ENCODE results near the gene CPT1B. TPM values are rescaled to one million over a fixed set of nuclear protein-coding genes. Genes with fewer than 3 reads are reported as not detected.

The CPT1B gene
- total and polyA plus RNA-seq, 10 of the 15 experiments (the other 5 are each of a cell fraction or from before 2014, with no cell fraction given) = 3.5 to 54.0 (median 21.7) TPM

DNA sequence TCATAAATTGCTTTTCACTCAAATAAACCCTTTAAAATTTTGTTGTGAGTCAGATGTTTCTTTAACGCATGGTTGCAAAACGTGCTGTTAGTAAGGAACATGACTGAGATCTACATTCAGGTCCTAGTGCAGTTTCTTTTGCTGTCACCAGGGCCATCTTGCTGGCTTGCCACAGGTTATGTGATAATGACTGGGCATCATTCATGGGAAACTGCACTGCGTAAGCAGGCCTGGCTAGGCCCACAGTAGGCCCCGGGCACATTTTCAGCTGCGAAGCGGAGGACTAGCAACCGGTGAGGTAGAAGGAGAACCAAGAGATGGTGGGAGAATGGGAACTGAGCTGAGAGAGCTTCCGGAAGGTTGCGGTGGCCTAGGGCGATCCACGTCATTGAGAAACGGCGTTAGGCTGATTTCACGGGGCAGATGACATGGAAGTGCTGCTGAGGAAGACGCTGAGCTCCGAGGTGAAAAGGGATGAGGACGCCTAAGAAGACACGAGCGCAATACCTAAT lies 35.8 kb downstream of the CPT1B start (continued):
- TF ChIP-seq PAX5 (IDR thresholded peaks at IDR 0.05; ENCODE audit: borderline replicate concordance, low read depth, low read length) = peak; percentile 67; the same call in 1 of the 2 replicates
- peak; percentile 75; the same call in 1 of the 2 replicates for TF ChIP-seq MTA3 (IDR thresholded peaks at IDR 0.05; ENCODE audit: borderline replicate concordance, low read length)
- TF ChIP-seq, protein P1, sequence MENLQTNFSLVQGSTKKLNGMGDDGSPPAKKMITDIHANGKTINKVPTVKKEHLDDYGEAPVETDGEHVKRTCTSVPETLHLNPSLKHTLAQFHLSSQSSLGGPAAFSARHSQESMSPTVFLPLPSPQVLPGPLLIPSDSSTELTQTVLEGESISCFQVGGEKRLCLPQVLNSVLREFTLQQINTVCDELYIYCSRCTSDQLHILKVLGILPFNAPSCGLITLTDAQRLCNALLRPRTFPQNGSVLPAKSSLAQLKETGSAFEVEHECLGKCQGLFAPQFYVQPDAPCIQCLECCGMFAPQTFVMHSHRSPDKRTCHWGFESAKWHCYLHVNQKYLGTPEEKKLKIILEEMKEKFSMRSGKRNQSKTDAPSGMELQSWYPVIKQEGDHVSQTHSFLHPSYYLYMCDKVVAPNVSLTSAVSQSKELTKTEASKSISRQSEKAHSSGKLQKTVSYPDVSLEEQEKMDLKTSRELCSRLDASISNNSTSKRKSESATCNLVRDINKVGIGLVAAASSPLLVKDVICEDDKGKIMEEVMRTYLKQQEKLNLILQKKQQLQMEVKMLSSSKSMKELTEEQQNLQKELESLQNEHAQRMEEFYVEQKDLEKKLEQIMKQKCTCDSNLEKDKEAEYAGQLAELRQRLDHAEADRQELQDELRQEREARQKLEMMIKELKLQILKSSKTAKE (IDR thresholded peaks at IDR 0.05; ENCODE audit: low read depth, poor library complexity, severe bottlenecking) = peak; percentile 54
- peak in 1 of 2 experiments; percentile 79; a peak in 2 of 4 replicates for TF ChIP-seq ETV6 (conservative IDR thresholded peaks at IDR 0.05 in 1 of 2, IDR thresholded peaks at IDR 0.05 in 1 of 2; ENCODE audit: borderline replicate concordance in 1 of 2, low read depth in 1 of 2)
- TF ChIP-seq, protein P2, sequence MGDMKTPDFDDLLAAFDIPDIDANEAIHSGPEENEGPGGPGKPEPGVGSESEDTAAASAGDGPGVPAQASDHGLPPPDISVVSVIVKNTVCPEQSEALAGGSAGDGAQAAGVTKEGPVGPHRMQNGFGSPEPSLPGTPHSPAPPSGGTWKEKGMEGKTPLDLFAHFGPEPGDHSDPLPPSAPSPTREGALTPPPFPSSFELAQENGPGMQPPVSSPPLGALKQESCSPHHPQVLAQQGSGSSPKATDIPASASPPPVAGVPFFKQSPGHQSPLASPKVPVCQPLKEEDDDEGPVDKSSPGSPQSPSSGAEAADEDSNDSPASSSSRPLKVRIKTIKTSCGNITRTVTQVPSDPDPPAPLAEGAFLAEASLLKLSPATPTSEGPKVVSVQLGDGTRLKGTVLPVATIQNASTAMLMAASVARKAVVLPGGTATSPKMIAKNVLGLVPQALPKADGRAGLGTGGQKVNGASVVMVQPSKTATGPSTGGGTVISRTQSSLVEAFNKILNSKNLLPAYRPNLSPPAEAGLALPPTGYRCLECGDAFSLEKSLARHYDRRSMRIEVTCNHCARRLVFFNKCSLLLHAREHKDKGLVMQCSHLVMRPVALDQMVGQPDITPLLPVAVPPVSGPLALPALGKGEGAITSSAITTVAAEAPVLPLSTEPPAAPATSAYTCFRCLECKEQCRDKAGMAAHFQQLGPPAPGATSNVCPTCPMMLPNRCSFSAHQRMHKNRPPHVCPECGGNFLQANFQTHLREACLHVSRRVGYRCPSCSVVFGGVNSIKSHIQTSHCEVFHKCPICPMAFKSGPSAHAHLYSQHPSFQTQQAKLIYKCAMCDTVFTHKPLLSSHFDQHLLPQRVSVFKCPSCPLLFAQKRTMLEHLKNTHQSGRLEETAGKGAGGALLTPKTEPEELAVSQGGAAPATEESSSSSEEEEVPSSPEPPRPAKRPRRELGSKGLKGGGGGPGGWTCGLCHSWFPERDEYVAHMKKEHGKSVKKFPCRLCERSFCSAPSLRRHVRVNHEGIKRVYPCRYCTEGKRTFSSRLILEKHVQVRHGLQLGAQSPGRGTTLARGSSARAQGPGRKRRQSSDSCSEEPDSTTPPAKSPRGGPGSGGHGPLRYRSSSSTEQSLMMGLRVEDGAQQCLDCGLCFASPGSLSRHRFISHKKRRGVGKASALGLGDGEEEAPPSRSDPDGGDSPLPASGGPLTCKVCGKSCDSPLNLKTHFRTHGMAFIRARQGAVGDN (IDR thresholded peaks at IDR 0.05) = peak; percentile 100
- TF ChIP-seq ATF7 (IDR thresholded peaks at IDR 0.05; ENCODE audit: low read depth) = peak; percentile 70
- peak; percentile 86 for TF ChIP-seq POLR2A (IDR thresholded peaks at IDR 0.05; ENCODE audit: low read depth, low read length)
- TF ChIP-seq, protein P3, sequence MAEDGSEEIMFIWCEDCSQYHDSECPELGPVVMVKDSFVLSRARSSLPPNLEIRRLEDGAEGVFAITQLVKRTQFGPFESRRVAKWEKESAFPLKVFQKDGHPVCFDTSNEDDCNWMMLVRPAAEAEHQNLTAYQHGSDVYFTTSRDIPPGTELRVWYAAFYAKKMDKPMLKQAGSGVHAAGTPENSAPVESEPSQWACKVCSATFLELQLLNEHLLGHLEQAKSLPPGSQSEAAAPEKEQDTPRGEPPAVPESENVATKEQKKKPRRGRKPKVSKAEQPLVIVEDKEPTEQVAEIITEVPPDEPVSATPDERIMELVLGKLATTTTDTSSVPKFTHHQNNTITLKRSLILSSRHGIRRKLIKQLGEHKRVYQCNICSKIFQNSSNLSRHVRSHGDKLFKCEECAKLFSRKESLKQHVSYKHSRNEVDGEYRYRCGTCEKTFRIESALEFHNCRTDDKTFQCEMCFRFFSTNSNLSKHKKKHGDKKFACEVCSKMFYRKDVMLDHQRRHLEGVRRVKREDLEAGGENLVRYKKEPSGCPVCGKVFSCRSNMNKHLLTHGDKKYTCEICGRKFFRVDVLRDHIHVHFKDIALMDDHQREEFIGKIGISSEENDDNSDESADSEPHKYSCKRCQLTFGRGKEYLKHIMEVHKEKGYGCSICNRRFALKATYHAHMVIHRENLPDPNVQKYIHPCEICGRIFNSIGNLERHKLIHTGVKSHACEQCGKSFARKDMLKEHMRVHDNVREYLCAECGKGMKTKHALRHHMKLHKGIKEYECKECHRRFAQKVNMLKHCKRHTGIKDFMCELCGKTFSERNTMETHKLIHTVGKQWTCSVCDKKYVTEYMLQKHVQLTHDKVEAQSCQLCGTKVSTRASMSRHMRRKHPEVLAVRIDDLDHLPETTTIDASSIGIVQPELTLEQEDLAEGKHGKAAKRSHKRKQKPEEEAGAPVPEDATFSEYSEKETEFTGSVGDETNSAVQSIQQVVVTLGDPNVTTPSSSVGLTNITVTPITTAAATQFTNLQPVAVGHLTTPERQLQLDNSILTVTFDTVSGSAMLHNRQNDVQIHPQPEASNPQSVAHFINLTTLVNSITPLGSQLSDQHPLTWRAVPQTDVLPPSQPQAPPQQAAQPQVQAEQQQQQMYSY (CRISPR knock-in tag; IDR thresholded peaks at IDR 0.05) = no peak
- TF ChIP-seq, protein P4, sequence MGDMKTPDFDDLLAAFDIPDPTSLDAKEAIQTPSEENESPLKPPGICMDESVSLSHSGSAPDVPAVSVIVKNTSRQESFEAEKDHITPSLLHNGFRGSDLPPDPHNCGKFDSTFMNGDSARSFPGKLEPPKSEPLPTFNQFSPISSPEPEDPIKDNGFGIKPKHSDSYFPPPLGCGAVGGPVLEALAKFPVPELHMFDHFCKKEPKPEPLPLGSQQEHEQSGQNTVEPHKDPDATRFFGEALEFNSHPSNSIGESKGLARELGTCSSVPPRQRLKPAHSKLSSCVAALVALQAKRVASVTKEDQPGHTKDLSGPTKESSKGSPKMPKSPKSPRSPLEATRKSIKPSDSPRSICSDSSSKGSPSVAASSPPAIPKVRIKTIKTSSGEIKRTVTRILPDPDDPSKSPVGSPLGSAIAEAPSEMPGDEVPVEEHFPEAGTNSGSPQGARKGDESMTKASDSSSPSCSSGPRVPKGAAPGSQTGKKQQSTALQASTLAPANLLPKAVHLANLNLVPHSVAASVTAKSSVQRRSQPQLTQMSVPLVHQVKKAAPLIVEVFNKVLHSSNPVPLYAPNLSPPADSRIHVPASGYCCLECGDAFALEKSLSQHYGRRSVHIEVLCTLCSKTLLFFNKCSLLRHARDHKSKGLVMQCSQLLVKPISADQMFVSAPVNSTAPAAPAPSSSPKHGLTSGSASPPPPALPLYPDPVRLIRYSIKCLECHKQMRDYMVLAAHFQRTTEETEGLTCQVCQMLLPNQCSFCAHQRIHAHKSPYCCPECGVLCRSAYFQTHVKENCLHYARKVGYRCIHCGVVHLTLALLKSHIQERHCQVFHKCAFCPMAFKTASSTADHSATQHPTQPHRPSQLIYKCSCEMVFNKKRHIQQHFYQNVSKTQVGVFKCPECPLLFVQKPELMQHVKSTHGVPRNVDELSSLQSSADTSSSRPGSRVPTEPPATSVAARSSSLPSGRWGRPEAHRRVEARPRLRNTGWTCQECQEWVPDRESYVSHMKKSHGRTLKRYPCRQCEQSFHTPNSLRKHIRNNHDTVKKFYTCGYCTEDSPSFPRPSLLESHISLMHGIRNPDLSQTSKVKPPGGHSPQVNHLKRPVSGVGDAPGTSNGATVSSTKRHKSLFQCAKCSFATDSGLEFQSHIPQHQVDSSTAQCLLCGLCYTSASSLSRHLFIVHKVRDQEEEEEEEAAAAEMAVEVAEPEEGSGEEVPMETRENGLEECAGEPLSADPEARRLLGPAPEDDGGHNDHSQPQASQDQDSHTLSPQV (IDR thresholded peaks at IDR 0.05) = peak; percentile 95
- TF ChIP-seq, protein P5, sequence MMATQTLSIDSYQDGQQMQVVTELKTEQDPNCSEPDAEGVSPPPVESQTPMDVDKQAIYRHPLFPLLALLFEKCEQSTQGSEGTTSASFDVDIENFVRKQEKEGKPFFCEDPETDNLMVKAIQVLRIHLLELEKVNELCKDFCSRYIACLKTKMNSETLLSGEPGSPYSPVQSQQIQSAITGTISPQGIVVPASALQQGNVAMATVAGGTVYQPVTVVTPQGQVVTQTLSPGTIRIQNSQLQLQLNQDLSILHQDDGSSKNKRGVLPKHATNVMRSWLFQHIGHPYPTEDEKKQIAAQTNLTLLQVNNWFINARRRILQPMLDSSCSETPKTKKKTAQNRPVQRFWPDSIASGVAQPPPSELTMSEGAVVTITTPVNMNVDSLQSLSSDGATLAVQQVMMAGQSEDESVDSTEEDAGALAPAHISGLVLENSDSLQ (IDR thresholded peaks at IDR 0.05) = peak; percentile 71
- TF ChIP-seq, protein P6, sequence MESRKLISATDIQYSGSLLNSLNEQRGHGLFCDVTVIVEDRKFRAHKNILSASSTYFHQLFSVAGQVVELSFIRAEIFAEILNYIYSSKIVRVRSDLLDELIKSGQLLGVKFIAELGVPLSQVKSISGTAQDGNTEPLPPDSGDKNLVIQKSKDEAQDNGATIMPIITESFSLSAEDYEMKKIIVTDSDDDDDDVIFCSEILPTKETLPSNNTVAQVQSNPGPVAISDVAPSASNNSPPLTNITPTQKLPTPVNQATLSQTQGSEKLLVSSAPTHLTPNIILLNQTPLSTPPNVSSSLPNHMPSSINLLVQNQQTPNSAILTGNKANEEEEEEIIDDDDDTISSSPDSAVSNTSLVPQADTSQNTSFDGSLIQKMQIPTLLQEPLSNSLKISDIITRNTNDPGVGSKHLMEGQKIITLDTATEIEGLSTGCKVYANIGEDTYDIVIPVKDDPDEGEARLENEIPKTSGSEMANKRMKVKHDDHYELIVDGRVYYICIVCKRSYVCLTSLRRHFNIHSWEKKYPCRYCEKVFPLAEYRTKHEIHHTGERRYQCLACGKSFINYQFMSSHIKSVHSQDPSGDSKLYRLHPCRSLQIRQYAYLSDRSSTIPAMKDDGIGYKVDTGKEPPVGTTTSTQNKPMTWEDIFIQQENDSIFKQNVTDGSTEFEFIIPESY (IDR thresholded peaks at IDR 0.05) = no peak
